ENCODE measurements around the gene NUDT16. TPM values are rescaled to one million over a fixed set of nuclear protein-coding genes. Genes with fewer than 3 reads are reported as not detected.
A peak's percentile ranks its signal among the peaks of the same experiment; 100 is the strongest.
"Not testable (repeated sequence)": the region's sequence is repeated elsewhere in the genome, so short reads cannot be mapped to it uniquely, and the experiment has no call there.

The NUDT16 gene
- total RNA-seq, 2 donors from 2014 or later: 25.2 to 26.0 TPM

GRCh38 chr3:131356006-131356595 is 25.5 kb upstream of the NUDT16 start:
- intact Hi-C loops (cut with DNase I): no loop called here
- DNase-seq (ENCODE audit: low spot score): no peak
- no peaks in the 10 kb centered on the region for H3K36me3 ChIP-seq
- TF ChIP-seq POLR2AphosphoS5 (IDR thresholded peaks at IDR 0.05) (no peak), POLR2A (IDR thresholded peaks at IDR 0.05) (no peak)
- TF ChIP-seq, protein P1, sequence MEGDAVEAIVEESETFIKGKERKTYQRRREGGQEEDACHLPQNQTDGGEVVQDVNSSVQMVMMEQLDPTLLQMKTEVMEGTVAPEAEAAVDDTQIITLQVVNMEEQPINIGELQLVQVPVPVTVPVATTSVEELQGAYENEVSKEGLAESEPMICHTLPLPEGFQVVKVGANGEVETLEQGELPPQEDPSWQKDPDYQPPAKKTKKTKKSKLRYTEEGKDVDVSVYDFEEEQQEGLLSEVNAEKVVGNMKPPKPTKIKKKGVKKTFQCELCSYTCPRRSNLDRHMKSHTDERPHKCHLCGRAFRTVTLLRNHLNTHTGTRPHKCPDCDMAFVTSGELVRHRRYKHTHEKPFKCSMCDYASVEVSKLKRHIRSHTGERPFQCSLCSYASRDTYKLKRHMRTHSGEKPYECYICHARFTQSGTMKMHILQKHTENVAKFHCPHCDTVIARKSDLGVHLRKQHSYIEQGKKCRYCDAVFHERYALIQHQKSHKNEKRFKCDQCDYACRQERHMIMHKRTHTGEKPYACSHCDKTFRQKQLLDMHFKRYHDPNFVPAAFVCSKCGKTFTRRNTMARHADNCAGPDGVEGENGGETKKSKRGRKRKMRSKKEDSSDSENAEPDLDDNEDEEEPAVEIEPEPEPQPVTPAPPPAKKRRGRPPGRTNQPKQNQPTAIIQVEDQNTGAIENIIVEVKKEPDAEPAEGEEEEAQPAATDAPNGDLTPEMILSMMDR (IDR thresholded peaks at IDR 0.05): no peak
- WGBS: 88% methylated on average over 5 of the region's 5 CpGs
- H3K9me3 ChIP-seq: no peaks in the 10 kb centered on the region
- H3K27me3 ChIP-seq (replicated peaks; ENCODE audit: insufficient read depth): no peaks in the 10 kb centered on the region
- no peak overlapping the region for H3K4me3 ChIP-seq
- H3K27ac ChIP-seq: no peak overlapping the region
- H3K4me1 ChIP-seq (replicated peaks): no peaks in the 10 kb centered on the region

DNA sequence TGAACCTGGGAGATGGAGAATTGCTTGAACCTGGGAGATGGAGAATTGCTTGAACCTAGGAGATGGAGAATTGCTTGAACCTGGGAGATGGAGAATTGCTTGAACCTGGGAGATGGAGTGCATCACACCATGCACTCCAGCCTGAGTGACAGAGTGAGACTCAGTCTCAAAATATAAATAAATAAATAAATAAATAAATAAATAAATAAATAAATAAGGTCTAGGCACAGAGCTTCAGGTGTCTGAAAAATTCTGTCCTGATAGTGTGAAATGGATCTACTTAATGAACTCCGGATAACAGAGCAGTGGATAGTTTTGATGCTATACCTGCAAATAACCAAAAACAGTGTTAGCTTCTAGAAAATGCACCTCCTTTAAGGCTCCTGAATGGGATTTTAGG is 24.3 kb upstream of the NUDT16 start:
- no peaks in the 10 kb centered on the region for H3K36me3 ChIP-seq
- no peak overlapping the region for H3K27ac ChIP-seq
- WGBS: 96% methylated on average over 1 of the region's 1 CpG
- no peaks in the 10 kb centered on the region for H3K4me1 ChIP-seq (replicated peaks)
- DNase-seq (ENCODE audit: low spot score): no peak
- H3K9me3 ChIP-seq: no peaks in the 10 kb centered on the region
- intact Hi-C loops (cut with DNase I): no loop called here
- TF ChIP-seq POLR2A (IDR thresholded peaks at IDR 0.05) (no peak), POLR2AphosphoS5 (IDR thresholded peaks at IDR 0.05) (no peak)
- TF ChIP-seq, protein P1 (IDR thresholded peaks at IDR 0.05): no peak
- no peaks in the 10 kb centered on the region for H3K27me3 ChIP-seq (replicated peaks; ENCODE audit: insufficient read depth)
- no peak overlapping the region for H3K4me3 ChIP-seq

DNA sequence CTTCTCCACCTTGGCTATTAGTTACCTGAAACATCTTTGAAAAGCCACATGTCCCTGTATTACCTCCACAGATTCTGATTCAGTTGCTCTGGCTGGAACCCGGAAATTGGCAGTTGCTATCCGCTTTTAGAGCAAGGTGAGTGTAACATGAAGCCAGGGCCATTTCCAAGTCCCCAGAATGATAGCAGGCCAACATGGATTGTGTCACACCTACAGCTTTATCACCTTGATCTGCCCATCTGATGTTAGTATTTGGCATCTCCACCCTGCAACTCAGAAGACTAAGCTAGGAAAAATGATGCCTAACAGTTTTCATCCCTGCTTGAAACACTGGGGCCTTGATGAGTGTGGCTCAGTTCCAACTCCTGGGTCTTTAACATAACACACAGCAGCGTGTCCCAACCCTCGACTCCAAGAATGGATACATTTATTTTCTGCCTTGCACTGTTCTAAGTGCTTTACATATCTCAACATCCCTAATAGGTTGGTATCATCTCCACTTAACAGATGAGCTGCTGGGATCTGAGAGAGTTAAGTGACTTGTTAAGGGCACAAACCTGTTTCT is 21.3 kb upstream of the NUDT16 start:
- Histone ChIP-seq H3K4me3 (no peak overlapping the region), H3K9me3 (no peaks in the 10 kb centered on the region), H3K27me3 (replicated peaks; ENCODE audit: insufficient read depth) (no peaks in the 10 kb centered on the region), H3K27ac (no peak overlapping the region), H3K4me1 (replicated peaks) (no peaks in the 10 kb centered on the region), H3K36me3 (no peaks in the 10 kb centered on the region)
- DNase-seq (ENCODE audit: low spot score): no peak
- 87% methylated on average over 4 of the region's 4 CpGs for WGBS
- intact Hi-C loops (cut with DNase I): no loop called here
- TF ChIP-seq POLR2AphosphoS5 (IDR thresholded peaks at IDR 0.05) (no peak), POLR2A (IDR thresholded peaks at IDR 0.05) (no peak)

- H3K4me1 ChIP-seq (replicated peaks); H3K9me3 ChIP-seq; intact Hi-C loops (cut with DNase I); H3K27me3 ChIP-seq (replicated peaks; ENCODE audit: insufficient read depth); DNase-seq (ENCODE audit: low spot score); H3K36me3 ChIP-seq: not testable (repeated sequence)
- peak overlapping the region in 1 of 2 donors; percentile 50 for H3K4me3 ChIP-seq
- H3K27ac ChIP-seq: peak overlapping the region; percentile 56 to 72
- WGBS: 86% methylated on average over 7 of the region's 7 CpGs
Observed at GRCh38 chr3:131361066-131361463, 20.5 kb upstream of the NUDT16 start.

GRCh38 chr3:131361464-131362421 is 19.8 kb upstream of the NUDT16 start:
- Histone ChIP-seq H3K4me3 (peak overlapping the region; percentile 36 to 50), H3K9me3 (no peaks in the 10 kb centered on the region), H3K4me1 (replicated peaks) (no peaks in the 10 kb centered on the region), H3K27ac (peak overlapping the region; percentile 56 to 72), H3K36me3 (no peaks in the 10 kb centered on the region), H3K27me3 (replicated peaks; ENCODE audit: insufficient read depth) (no peaks in the 10 kb centered on the region)
- peak; percentile 74 for DNase-seq (ENCODE audit: low spot score)
- intact Hi-C loops (cut with DNase I): no loop called here
- TF ChIP-seq POLR2AphosphoS5 (IDR thresholded peaks at IDR 0.05): peak; percentile 28
- TF ChIP-seq, protein P1 (IDR thresholded peaks at IDR 0.05): no peak
- TF ChIP-seq POLR2A (IDR thresholded peaks at IDR 0.05): peak; percentile 12
- 5% methylated on average over 62 of the region's 64 CpGs for WGBS

All from prostate gland (tissue), 2 donors.